Hematopoietic multipotent progenitor cell (in vitro differentiated cells): ENCODE data around the gene RAB6D. TPM values are rescaled to one million over a fixed set of nuclear protein-coding genes. Genes with fewer than 3 reads are reported as not detected.
"Not testable (repeated sequence)": the region's sequence is repeated elsewhere in the genome, so short reads cannot be mapped to it uniquely, and the experiment has no call there.

Experiments used
- DNase-seq, 3 donors: peaks; one replicate each; pipeline ENCODE4 v3.0.0-alpha.2; 2011 to 2015; ENCODE audit warnings: low read depth in 2 of 3, low spot score in 2 of 3
- total RNA-seq: library from RNA; depleted of rRNA; stranded (reverse); fragments of >200 nt; gene quantifications from one replicate; pipeline ENCODE4 v1.2.3, GENCODE V29; 2012

The RAB6D gene
- total RNA-seq, 1 donor, result not detected

DNA sequence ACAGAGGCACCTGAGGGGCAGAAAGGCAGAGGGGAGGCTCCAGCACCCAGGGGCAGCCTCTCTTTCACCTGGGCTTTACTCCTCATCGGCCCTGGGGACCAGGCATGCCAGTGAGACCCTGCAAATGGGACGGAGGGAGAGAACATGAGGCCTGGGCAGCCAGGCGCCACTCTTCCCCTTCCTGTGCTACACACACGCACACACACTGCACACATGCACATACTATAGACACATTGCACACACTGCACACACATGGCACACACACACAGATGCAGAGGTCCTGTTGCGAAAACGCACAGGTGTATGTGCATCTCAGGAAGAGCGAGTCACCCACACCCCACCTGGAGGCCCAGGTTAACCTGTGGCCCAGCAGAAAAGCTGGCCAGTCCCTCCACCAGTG, 3.4 kb upstream of the RAB6D start:
- DNase-seq, result no peak

- no peak for DNase-seq
These were observed 2.7 kb upstream of the RAB6D start for GRCh38 chr2:131366643-131367042.

- no peak for DNase-seq
These were observed 1.5 kb upstream of the RAB6D start for GRCh38 chr2:131365452-131365851.

DNA sequence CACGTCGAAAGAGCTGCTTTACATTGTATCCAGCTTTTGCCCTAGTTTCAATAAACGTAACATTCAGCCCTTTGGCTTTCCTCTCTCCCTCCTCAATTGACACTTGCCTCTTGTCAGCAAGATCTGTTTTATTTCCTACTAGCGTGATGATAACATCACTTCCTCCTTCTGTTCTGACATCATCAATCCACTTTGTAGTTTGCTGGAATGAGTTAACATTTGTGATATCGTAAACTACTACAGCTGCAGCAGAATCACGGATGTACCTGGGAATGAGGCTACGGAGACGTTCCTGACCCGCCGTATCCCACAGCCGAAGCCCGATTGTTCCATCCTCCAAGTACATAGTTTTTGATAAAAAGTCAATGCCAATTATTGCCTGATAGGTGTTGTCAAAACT, 755 bp downstream of the RAB6D start:
- peak in 2 of 3 donors; percentile 18 to 44 for DNase-seq

- not testable (repeated sequence) for DNase-seq
These were observed 2.2 kb downstream of the RAB6D start for GRCh38 chr2:131361773-131362172.

- not testable (repeated sequence) for DNase-seq
These were observed 10.7 kb downstream of the RAB6D start for GRCh38 chr2:131353167-131353697.

DNA sequence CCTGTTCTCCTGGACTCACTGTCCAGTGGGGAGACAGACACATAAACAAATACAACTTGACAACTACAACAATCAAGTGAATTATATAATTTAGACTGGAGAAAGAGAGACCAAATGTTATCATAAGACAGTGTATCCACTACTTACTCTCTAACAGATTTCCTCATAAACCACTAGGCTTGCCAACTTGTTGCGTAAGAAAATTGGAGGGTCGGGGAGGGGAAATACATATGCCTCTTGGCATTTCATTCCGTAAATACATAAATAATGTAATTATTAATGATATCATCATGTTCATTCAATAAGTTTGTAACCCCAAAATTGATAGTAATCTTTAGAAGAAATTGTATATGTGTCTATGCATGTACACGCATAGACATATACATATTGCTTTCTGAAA, 14.9 kb downstream of the RAB6D start:
- no peak for DNase-seq

- not testable (repeated sequence) for DNase-seq
These were observed 16.9 kb downstream of the RAB6D start for GRCh38 chr2:131347035-131347434.

DNA sequence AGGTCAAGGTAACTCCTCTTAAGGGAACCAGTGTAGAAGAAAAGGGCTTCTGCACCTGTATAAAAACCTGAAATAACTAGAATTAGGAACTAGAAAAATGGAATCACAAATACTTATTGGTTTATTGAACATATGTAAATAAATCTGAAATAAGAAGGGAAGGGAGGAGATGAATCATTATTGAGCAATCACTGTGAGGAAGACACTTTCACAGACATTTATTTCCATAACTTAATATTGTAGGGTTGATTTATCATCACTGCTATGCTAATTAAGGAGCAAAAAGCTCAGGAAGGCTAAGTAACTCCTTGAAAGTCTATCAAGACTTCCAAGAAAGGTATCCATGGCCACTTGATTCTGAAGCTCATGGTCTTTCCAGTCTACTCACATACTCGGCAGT, 24.7 kb downstream of the RAB6D start:
- DNase-seq, result not testable (repeated sequence)

DNA sequence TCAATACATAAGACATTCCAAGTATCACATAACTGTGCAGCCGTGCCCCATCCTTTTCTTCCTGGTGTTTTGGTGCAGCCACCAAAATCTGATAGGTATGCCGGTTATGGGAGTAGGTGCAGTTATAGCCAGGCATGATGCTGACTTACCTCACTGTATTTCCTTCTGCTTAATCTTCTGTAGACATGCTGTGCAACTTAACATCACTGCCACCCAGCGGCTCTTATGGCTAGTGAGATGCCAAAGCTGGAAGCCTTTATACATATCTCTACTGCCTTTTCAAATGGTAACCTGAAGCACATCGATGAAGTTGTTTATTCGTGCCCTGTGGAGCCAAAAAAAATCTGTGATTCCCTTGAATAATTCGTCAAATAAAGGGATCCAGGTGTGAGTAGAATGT, 28.6 kb downstream of the RAB6D start:
- peak in 2 of 3 donors; percentile 21 to 51 for DNase-seq

GRCh38 chr2:131332709-131333108, 31.3 kb downstream of the RAB6D start:
- not testable (repeated sequence) for DNase-seq

- peak in 2 of 3 donors; percentile 12 to 26 for DNase-seq
These were observed 33.0 kb downstream of the RAB6D start for GRCh38 chr2:131331000-131331399.

GRCh38 chr2:131322209-131322608, 41.8 kb downstream of the RAB6D start:
- DNase-seq, result no peak

DNA sequence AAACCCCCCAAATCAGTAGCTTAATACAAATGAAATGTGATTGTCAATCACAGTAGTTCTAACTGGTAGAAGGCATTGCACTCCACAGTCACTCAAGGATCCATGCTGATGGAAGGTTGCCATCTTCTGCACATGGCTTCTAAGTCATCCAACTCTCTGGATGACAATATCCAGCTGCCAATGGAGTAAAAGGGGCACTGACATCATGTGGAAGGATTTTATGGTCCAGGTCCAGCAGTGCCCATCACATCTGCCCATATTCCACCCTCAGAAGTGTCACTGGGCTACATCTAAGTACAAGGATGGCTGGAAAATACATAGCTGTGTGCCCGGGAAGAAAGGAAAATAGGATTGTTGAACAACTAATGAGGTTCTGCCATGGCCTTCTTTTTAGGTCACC, 42.6 kb downstream of the RAB6D start:
- not testable (repeated sequence) for DNase-seq

- not testable (repeated sequence) for DNase-seq
These were observed 53.0 kb downstream of the RAB6D start for GRCh38 chr2:131311001-131311400.

Other genes starting within 250 kb of the RAB6D start
- gene POTEE, start 154.6 kb downstream of the RAB6D start, total RNA-seq, result under 0.01 TPM
- gene TUBA3D, start 112.0 kb upstream of the RAB6D start, total RNA-seq, result under 0.01 TPM
- 122 TPM for gene MZT2A, start 128.2 kb upstream of the RAB6D start, total RNA-seq
- gene CCDC74A, start 163.7 kb upstream of the RAB6D start, total RNA-seq, result 0.27 TPM